Sigmoid colon (tissue), 7 donors: Measurements from ENCODE around the gene ZNF487. TPM values are rescaled to one million over a fixed set of nuclear protein-coding genes. Genes with fewer than 3 reads are reported as not detected.
A peak's percentile ranks its signal among the peaks of the same experiment; 100 is the strongest.

ENCODE experiments used
- DNase-seq: peaks from one replicate; pipeline ENCODE4 v3.0.0-alpha.2; 2019
- H3K27ac ChIP-seq, 4 donors: fragments of 200-600 bp; sonication (generic); one replicate each; pipeline ENCODE4 v1.5.1; 2016 to 2019; ENCODE audit warnings: mild to moderate bottlenecking in 1 of 4
- H3K27me3 ChIP-seq, 3 donors: fragments of 200-600 bp; sonication (generic); one replicate each; pipeline ENCODE4 v1.5.1; 2019; ENCODE audit warnings: mild to moderate bottlenecking in 1 of 3
- H3K36me3 ChIP-seq, 4 donors: fragments of 200-600 bp; sonication (generic); one replicate each; pipeline ENCODE4 v1.5.1; 2016 to 2019
- H3K4me1 ChIP-seq, 4 donors: fragments of 200-600 bp; sonication (generic); one replicate each; pipeline ENCODE4 v1.5.1; 2017 to 2019
- H3K4me3 ChIP-seq, 4 donors: fragments of 200-600 bp; sonication (generic); one replicate each; pipeline ENCODE4 v1.5.1; 2017 to 2019; ENCODE audit warnings: mild to moderate bottlenecking in 2 of 4, moderate library complexity in 1 of 4
- H3K9me3 ChIP-seq, 4 donors: fragments of 200-600 bp in 3 of 4; sonication (generic) in 3 of 4; one replicate each; pipeline versions ENCODE4 v1.5.1 to v1.6.1; 2013 to 2019
- EP300 ChIP-seq, 4 donors: sonication (generic); formaldehyde crosslinking; IDR thresholded peaks; one replicate each; pipeline ENCODE4 v1.6.1; 2017; ENCODE audit warnings: antibody characterized with exemption in 4 of 4
- POLR2A ChIP-seq, 2 donors: fragments of 450-650 bp; IDR thresholded peaks; one replicate each; pipeline ENCODE4 v1.6.1; 2016; ENCODE audit warnings: antibody characterized with exemption in 2 of 2, mild to moderate bottlenecking in 2 of 2, moderate library complexity in 2 of 2
- POLR2AphosphoS5 ChIP-seq, 4 donors: sonication (generic); formaldehyde crosslinking; IDR thresholded peaks; one replicate each; pipeline ENCODE4 v1.6.1; 2017; ENCODE audit warnings: antibody characterized with exemption in 4 of 4
- WGBS, 2 donors: extraction: QIAGEN DNeasy Blood & Tissue Kit; methylation state at CpG; one replicate each; pipeline ENCODE4 v1.1.7; 2013; 5-methylcytosine and 5-hydroxymethylcytosine counted together
- intact Hi-C: fragments of 100-400 bp; cut with DNase I; formaldehyde crosslinking; loops from one replicate; pipeline ENCODE4 v1.15.1; 2023
- polyA plus RNA-seq, 3 donors: library from polyadenylated mRNA; stranded (reverse); fragments of 200-250 nt; gene quantifications; one replicate each; pipeline ENCODE4 v1.2.3, GENCODE V29; 2013
- total RNA-seq, 4 donors: library from RNA; depleted of rRNA; stranded (reverse); fragments of >200 nt; gene quantifications; one replicate each; pipeline ENCODE4 v1.1.0, GENCODE V29; 2016
- TF ChIP-seq, protein P1 (sequence below), 4 experiments: fragments of 450-650 bp in 3 of 4; fragments of 200-600 bp in 1 of 4; IDR thresholded peaks; one replicate each; pipeline ENCODE4 v1.5.1; 2016 to 2019; ENCODE audit warnings: antibody characterized with exemption in 4 of 4, mild to moderate bottlenecking in 3 of 4, moderate library complexity in 2 of 4
- donor health status: healthy with polysubstance abuse.
- donor health status: Bipolar disorder and iron deficiency.
- donor health status: healthy.

Gene ZNF487
- total and polyA plus RNA-seq, 7 donors, result 5.3 to 21.6 (median 6.6) TPM

- no peak for DNase-seq
- Histone ChIP-seq H3K9me3 (no peaks in the 10 kb centered on the region), H3K4me1 (peaks cover 0 to 84% (median 66%) of the 10 kb centered on the region in 4 donors), H3K27ac (no peak overlapping the region), H3K4me3 (no peak overlapping the region), H3K27me3 (no peaks in the 10 kb centered on the region), H3K36me3 (peaks cover 0 to 5% (median 2%) of the 10 kb centered on the region in 4 donors)
- WGBS, 2 donors, result 57 to 73% methylated on average over 7 of the region's 7 CpGs
- TF ChIP-seq POLR2A (IDR thresholded peaks at IDR 0.05) (no peak), POLR2AphosphoS5 (IDR thresholded peaks at IDR 0.05) (no peak), EP300 (IDR thresholded peaks at IDR 0.05) (no peak)
- TF ChIP-seq, protein P1, sequence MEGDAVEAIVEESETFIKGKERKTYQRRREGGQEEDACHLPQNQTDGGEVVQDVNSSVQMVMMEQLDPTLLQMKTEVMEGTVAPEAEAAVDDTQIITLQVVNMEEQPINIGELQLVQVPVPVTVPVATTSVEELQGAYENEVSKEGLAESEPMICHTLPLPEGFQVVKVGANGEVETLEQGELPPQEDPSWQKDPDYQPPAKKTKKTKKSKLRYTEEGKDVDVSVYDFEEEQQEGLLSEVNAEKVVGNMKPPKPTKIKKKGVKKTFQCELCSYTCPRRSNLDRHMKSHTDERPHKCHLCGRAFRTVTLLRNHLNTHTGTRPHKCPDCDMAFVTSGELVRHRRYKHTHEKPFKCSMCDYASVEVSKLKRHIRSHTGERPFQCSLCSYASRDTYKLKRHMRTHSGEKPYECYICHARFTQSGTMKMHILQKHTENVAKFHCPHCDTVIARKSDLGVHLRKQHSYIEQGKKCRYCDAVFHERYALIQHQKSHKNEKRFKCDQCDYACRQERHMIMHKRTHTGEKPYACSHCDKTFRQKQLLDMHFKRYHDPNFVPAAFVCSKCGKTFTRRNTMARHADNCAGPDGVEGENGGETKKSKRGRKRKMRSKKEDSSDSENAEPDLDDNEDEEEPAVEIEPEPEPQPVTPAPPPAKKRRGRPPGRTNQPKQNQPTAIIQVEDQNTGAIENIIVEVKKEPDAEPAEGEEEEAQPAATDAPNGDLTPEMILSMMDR (IDR thresholded peaks at IDR 0.05), result no peak
- intact Hi-C loops, result no loop called here
Observed at GRCh38 chr10:43402880-43403452, 33.9 kb upstream of the ZNF487 start.

DNA sequence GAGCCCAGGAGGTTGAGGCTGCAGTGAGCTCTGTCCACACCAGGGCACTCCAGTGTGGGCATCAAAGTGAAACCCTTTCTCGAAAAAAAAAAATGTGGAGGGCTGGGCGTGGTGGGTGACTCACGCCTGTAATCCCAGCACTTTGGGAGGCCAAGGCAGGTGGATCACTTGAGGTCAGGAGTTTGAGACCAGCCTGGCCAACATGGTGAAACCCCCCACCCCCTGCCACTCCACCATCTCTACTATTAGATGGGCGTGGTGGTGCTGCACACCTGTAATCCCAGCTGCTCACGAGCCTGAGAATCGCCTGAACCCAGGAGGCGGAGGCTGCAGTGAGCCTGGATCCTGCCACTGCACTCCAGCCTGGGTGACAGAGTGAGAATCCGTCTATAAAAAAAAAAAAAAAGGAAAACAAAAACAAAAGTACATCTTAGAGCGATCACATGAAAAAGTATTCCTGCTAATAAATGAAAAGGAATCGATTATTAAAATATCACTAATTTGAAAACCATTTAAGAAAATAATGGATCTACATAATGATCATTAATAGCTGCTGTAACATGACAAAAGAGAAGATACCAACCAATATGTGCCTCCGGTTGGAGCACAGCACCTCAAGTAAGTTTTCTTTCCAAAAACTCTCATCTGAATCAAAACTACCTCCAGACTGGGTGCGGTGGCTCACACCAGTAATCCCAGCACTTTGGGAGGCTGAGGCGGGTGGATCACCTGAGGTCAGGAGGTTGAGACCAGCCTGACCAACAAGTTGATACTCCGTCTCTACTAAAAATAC lies 32.8 kb upstream of the ZNF487 start:
- no peaks in the 10 kb centered on the region for H3K9me3 ChIP-seq
- WGBS, 2 donors, result 33 to 60% methylated on average over 14 of the region's 14 CpGs
- no peaks in the 10 kb centered on the region for H3K27me3 ChIP-seq
- DNase-seq, result no peak
- peaks cover 0 to 5% (median 2%) of the 10 kb centered on the region in 4 donors for H3K36me3 ChIP-seq
- TF ChIP-seq POLR2A (IDR thresholded peaks at IDR 0.05) (no peak), EP300 (IDR thresholded peaks at IDR 0.05) (no peak), POLR2AphosphoS5 (IDR thresholded peaks at IDR 0.05) (no peak)
- TF ChIP-seq, protein P1 (IDR thresholded peaks at IDR 0.05), result no peak
- intact Hi-C loops, result no loop called here
- H3K4me1 ChIP-seq, result peaks cover 0 to 72% (median 58%) of the 10 kb centered on the region in 4 donors
- no peak overlapping the region for H3K4me3 ChIP-seq
- H3K27ac ChIP-seq, result peak overlapping the region in 2 of 4 donors; percentile 0 to 14

- DNase-seq, result no peak
- H3K9me3 ChIP-seq, result no peaks in the 10 kb centered on the region
- no peak overlapping the region for H3K4me3 ChIP-seq
- H3K27ac ChIP-seq, result peak overlapping the region in 2 of 4 donors; percentile 0 to 14
- peaks cover 0 to 4% (median under 1%) of the 10 kb centered on the region in 4 donors for H3K36me3 ChIP-seq
- TF ChIP-seq POLR2AphosphoS5 (IDR thresholded peaks at IDR 0.05) (no peak), EP300 (IDR thresholded peaks at IDR 0.05) (no peak)
- H3K4me1 ChIP-seq, result peaks cover 0 to 70% (median 56%) of the 10 kb centered on the region in 4 donors
- intact Hi-C loops, result no loop called here
- 26 to 38% methylated on average over 6 of the region's 6 CpGs for WGBS, 2 donors
- H3K27me3 ChIP-seq, result no peaks in the 10 kb centered on the region
Observed at GRCh38 chr10:43404704-43405084, 32.2 kb upstream of the ZNF487 start.

GRCh38 chr10:43407148-43407575 lies 29.7 kb upstream of the ZNF487 start:
- H3K4me1 ChIP-seq, result peaks cover 0 to 54% (median 52%) of the 10 kb centered on the region in 4 donors
- no peaks in the 10 kb centered on the region for H3K27me3 ChIP-seq
- no peaks in the 10 kb centered on the region for H3K9me3 ChIP-seq
- peaks cover 0 to 4% (median 0%) of the 10 kb centered on the region in 4 donors for H3K36me3 ChIP-seq
- H3K4me3 ChIP-seq, result peak overlapping the region; percentile 64 to 91 (median 80)
- H3K27ac ChIP-seq, result peak overlapping the region; percentile 94 to 99 (median 99)
- DNase-seq, result peak; percentile 74
- intact Hi-C loops, result loop anchor here (1.0 kb wide), 1 partner anchor 10 kb away; no protein-coding TSS in a partner anchor
- 0 to 1% methylated on average over 59 of the region's 59 CpGs for WGBS, 2 donors
- TF ChIP-seq POLR2A (IDR thresholded peaks at IDR 0.05) (no peak), EP300 (IDR thresholded peaks at IDR 0.05) (no peak), POLR2AphosphoS5 (IDR thresholded peaks at IDR 0.05) (no peak)
- TF ChIP-seq, protein P1 (IDR thresholded peaks at IDR 0.05), result no peak
